H1 (cell line): ENCODE data around the gene CDH20. TPM values are rescaled to one million over a fixed set of nuclear protein-coding genes. Genes with fewer than 3 reads are reported as not detected.

ENCODE experiments used
- CTCF ChIA-PET: fragments of 300-600 bp; sonication (Branson Sonifier 250); formaldehyde crosslinking; loops from one replicate; lab custom pipeline; 2021; ENCODE audit not compliant: partially characterized antibody; lab: Charles Lee
- POLR2A ChIA-PET: fragments of 300-600 bp; sonication (Branson Sonifier 250); formaldehyde crosslinking; loops from one replicate; lab custom pipeline; 2021; ENCODE audit warnings: inconsistent platforms; ENCODE audit not compliant: partially characterized antibody; lab: Charles Lee
- DNase-seq, 2 experiments: peaks; one replicate each; pipeline versions ENCODE4 v3.0.0 to v3.0.0-alpha.2; 2010 to 2022; ENCODE audit warnings: low spot score in 2 of 2, low read depth in 1 of 2, mixed read lengths in 1 of 2
- FAIRE-seq: peaks from 2 replicates; lab custom pipeline; 2011; peaks lifted over from hg19 to GRCh38; lab: Jason Lieb, UNC
- H2AFZ ChIP-seq: 2 replicates; pipeline ENCODE4 v1.8.1; 2012; ENCODE audit warnings: low read length, inconsistent platforms
- H2AK5ac ChIP-seq: 2 replicates; pipeline ENCODE4 v1.6.1; 2013; ENCODE audit warnings: low read depth, low read length
- H2BK120ac ChIP-seq: replicated peaks from 2 replicates; pipeline ENCODE3; 2013; ENCODE audit warnings: low read depth, low read length, inconsistent platforms
- H2BK12ac ChIP-seq: 2 replicates; pipeline ENCODE4 v1.6.1; 2013; ENCODE audit warnings: low read depth, low read length
- H2BK15ac ChIP-seq: 2 replicates; pipeline ENCODE4 v1.6.1; 2013; ENCODE audit warnings: low read length
- H2BK20ac ChIP-seq: 2 replicates; pipeline ENCODE4 v1.6.1; 2013; ENCODE audit warnings: low read length
- H2BK5ac ChIP-seq: 2 replicates; pipeline ENCODE4 v1.6.1; 2013; ENCODE audit warnings: low read depth, low read length
- H3K14ac ChIP-seq: 2 replicates; pipeline ENCODE4 v1.6.1; 2013; ENCODE audit warnings: inconsistent platforms; ENCODE audit not compliant: insufficient read length
- H3K18ac ChIP-seq: 2 replicates; pipeline ENCODE4 v1.6.1; 2013; ENCODE audit warnings: low read length; ENCODE audit errors: extremely low read depth
- H3K23ac ChIP-seq: 2 replicates; pipeline ENCODE4 v1.6.1; 2013; ENCODE audit warnings: inconsistent platforms; ENCODE audit not compliant: insufficient read length
- H3K23me2 ChIP-seq: 2 replicates; pipeline ENCODE4 v1.6.1; 2013; ENCODE audit warnings: low read depth, low read length
- H3K27ac ChIP-seq: 2 replicates; pipeline ENCODE4 v1.6.1; 2011; ENCODE audit warnings: low read depth, low read length, inconsistent platforms
- H3K27me3 ChIP-seq, 4 experiments: replicated peaks in 1 of 4; 1 replicate in 1 of 4; 2 replicates in 3 of 4; pipeline versions ENCODE4 v1.6.1 to v1.8.1; 2011 to 2013; ENCODE audit warnings: low read length in 3 of 4, mild to moderate bottlenecking in 3 of 4, inconsistent platforms in 2 of 4, mixed read lengths in 2 of 4, moderate library complexity in 1 of 4; ENCODE audit not compliant: control insufficient read depth in 3 of 4, insufficient read depth in 3 of 4; ENCODE audit errors: extremely low read depth in 1 of 4
- H3K36me3 ChIP-seq, 4 experiments: 2 replicates each; pipeline versions ENCODE4 v1.6.1 to v1.8.1; 2011 to 2013; ENCODE audit warnings: mild to moderate bottlenecking in 4 of 4, low read length in 3 of 4, moderate library complexity in 2 of 4, control low read depth in 1 of 4, inconsistent platforms in 1 of 4; ENCODE audit not compliant: insufficient read depth in 4 of 4, control insufficient read depth in 2 of 4
- H3K4ac ChIP-seq: replicated peaks from 2 replicates; pipeline ENCODE3; 2013; ENCODE audit warnings: low read length, low read depth, mixed read lengths, inconsistent platforms; ENCODE audit not compliant: insufficient read length
- H3K4me1 ChIP-seq, 4 experiments: replicated peaks in 1 of 4; 1 replicate in 1 of 4; 2 replicates in 3 of 4; pipeline versions ENCODE4 v1.6.1 to v1.8.1; 2011 to 2013; ENCODE audit warnings: low read length in 3 of 4, inconsistent platforms in 2 of 4, mixed read lengths in 1 of 4; ENCODE audit not compliant: insufficient read depth in 4 of 4, control insufficient read depth in 3 of 4
- H3K4me2 ChIP-seq, 2 experiments: 2 replicates each; pipeline versions ENCODE4 v1.6.1 to v1.8.1; 2011 to 2013; ENCODE audit warnings: low read depth in 2 of 2, low read length in 2 of 2, control low read depth in 1 of 2, inconsistent platforms in 1 of 2, mild to moderate bottlenecking in 1 of 2; ENCODE audit not compliant: insufficient read depth in 1 of 2
- H3K4me3 ChIP-seq, 4 experiments: fragments of 200-600, 300-600 bp in 1 of 4; sonication (generic), shearing (Covaris generic), sonication (Bioruptor Twin) in 1 of 4; 2 replicates each; pipeline versions ENCODE4 v1.5.1 to v1.8.1; 2011 to 2016; ENCODE audit warnings: low read length in 4 of 4, low read depth in 3 of 4, control low read depth in 2 of 4, inconsistent platforms in 2 of 4, mild to moderate bottlenecking in 2 of 4, mixed read lengths in 1 of 4, moderate library complexity in 1 of 4; ENCODE audit not compliant: insufficient read depth in 2 of 4; ENCODE audit errors: extremely low read depth in 1 of 4
- H3K56ac ChIP-seq: replicated peaks from 2 replicates; pipeline ENCODE3; 2013; ENCODE audit warnings: low read depth, mild to moderate bottlenecking, mixed read lengths, low read length, inconsistent platforms; ENCODE audit not compliant: insufficient read length
- H3K79me1 ChIP-seq: 2 replicates; pipeline ENCODE4 v1.6.1; 2013; ENCODE audit warnings: low read depth, low read length, control low read depth
- H3K79me2 ChIP-seq, 2 experiments: 2 replicates each; pipeline versions ENCODE4 v1.6.1 to v1.8.1; 2012 to 2013; ENCODE audit warnings: low read length in 2 of 2, mild to moderate bottlenecking in 2 of 2, inconsistent platforms in 1 of 2; ENCODE audit not compliant: insufficient read depth in 2 of 2, control insufficient read depth in 1 of 2
- H3K9ac ChIP-seq, 4 experiments: replicated peaks in 1 of 4; 1 replicate in 1 of 4; 2 replicates in 3 of 4; pipeline versions ENCODE4 v1.6.1 to v1.8.1; 2011 to 2013; ENCODE audit warnings: low read depth in 3 of 4, low read length in 3 of 4, control low read depth in 2 of 4, mild to moderate bottlenecking in 2 of 4, moderate library complexity in 2 of 4, inconsistent platforms in 1 of 4; ENCODE audit errors: extremely low read depth in 1 of 4
- H3K9me3 ChIP-seq, 2 experiments: 2 replicates each; pipeline versions ENCODE4 v1.6.1 to v1.8.1; 2012 to 2013; ENCODE audit warnings: mild to moderate bottlenecking in 2 of 2, moderate library complexity in 2 of 2, control low read depth in 1 of 2, inconsistent platforms in 1 of 2, low read depth in 1 of 2, low read length in 1 of 2, mixed read lengths in 1 of 2; ENCODE audit not compliant: insufficient read depth in 2 of 2
- H4K20me1 ChIP-seq, 2 experiments: replicated peaks in 1 of 2; 2 replicates each; pipeline versions ENCODE3 to v1.8.1; 2011 to 2013; ENCODE audit warnings: inconsistent platforms in 2 of 2, low read length in 2 of 2, mild to moderate bottlenecking in 1 of 2; ENCODE audit not compliant: insufficient read depth in 2 of 2, control insufficient read depth in 1 of 2
- H4K5ac ChIP-seq: 2 replicates; pipeline ENCODE4 v1.6.1; 2013; ENCODE audit warnings: low read length, low read depth, mixed read lengths, inconsistent platforms; ENCODE audit not compliant: insufficient read length
- H4K8ac ChIP-seq: 2 replicates; pipeline ENCODE4 v1.8.0; 2013; ENCODE audit warnings: mild to moderate bottlenecking, moderate library complexity, low read length, inconsistent platforms; ENCODE audit not compliant: insufficient read depth; ENCODE audit errors: extremely low read depth
- H4K91ac ChIP-seq: replicated peaks from 2 replicates; pipeline ENCODE3; 2013; ENCODE audit warnings: low read length, mixed read lengths, inconsistent platforms; ENCODE audit not compliant: insufficient read length
- ASH2L ChIP-seq: fragments of 200-600, 300-600 bp; sonication (generic); IDR thresholded peaks from one replicate; pipeline ENCODE4 v1.7.1; 2017; ENCODE audit warnings: low read length
- CHD1 ChIP-seq: IDR thresholded peaks from 2 replicates; pipeline ENCODE4 v1.6.1; 2012; ENCODE audit warnings: low read depth, low read length, improper control_type of control experiment
- E2F6 ChIP-seq: IDR thresholded peaks from 2 replicates; pipeline ENCODE4 v1.6.1; 2012; ENCODE audit warnings: inconsistent platforms
- GABPA ChIP-seq: IDR thresholded peaks from 2 replicates; pipeline ENCODE4 v1.6.1; 2011; ENCODE audit warnings: mild to moderate bottlenecking, low read length, moderate library complexity, borderline replicate concordance; ENCODE audit not compliant: insufficient read depth
- HDAC2 ChIP-seq, 2 experiments: fragments of 300-600 bp in 1 of 2; sonication (generic) in 1 of 2; IDR thresholded peaks; 2 replicates each; pipeline ENCODE4 v1.6.1; 2011 to 2012; ENCODE audit warnings: low read depth in 2 of 2, low read length in 2 of 2, mild to moderate bottlenecking in 2 of 2, moderate library complexity in 2 of 2, borderline replicate concordance in 1 of 2, inconsistent platforms in 1 of 2
- JUN ChIP-seq: IDR thresholded peaks from 2 replicates; pipeline ENCODE4 v1.6.1; 2011; ENCODE audit warnings: low read depth, mild to moderate bottlenecking, improper control_type of control experiment, low read length
- NANOG ChIP-seq: IDR thresholded peaks from 2 replicates; pipeline ENCODE4 v1.6.1; 2011; ENCODE audit warnings: low read length, low read depth, mild to moderate bottlenecking, inconsistent platforms; ENCODE audit not compliant: insufficient read depth, poor library complexity, severe bottlenecking
- PHF8 ChIP-seq: fragments of 200-600 bp; sonication (generic); conservative IDR thresholded peaks from 2 replicates; pipeline ENCODE4 v1.7.1; 2012; ENCODE audit warnings: low read depth, mild to moderate bottlenecking, inconsistent platforms, low read length, moderate library complexity
- RXRA ChIP-seq: IDR thresholded peaks from 2 replicates; pipeline ENCODE4 v1.6.1; 2011; ENCODE audit warnings: low read depth, mild to moderate bottlenecking, low read length, moderate library complexity; ENCODE audit not compliant: insufficient read depth
- SIN3A ChIP-seq, 2 experiments: IDR thresholded peaks in 1 of 2; conservative IDR thresholded peaks in 1 of 2; 2 replicates each; pipeline ENCODE4 v1.6.1; 2011 to 2012; ENCODE audit warnings: low read length in 2 of 2, improper control_type of control experiment in 1 of 2, low read depth in 1 of 2, mild to moderate bottlenecking in 1 of 2
- TAF1 ChIP-seq: IDR thresholded peaks from 2 replicates; pipeline ENCODE4 v1.6.1; 2011; ENCODE audit warnings: mild to moderate bottlenecking, low read depth, low read length
- ZNF274 ChIP-seq: IDR thresholded peaks from 2 replicates; pipeline ENCODE4 v1.7.0; 2012; ENCODE audit warnings: low read length, borderline replicate concordance; ENCODE audit errors: extremely low read depth
- WGBS, 2 experiments: shearing (Covaris generic) in 1 of 2; methylation state at CpG; one replicate each; pipeline versions ENCODE4 v1.1.6 to v1.1.7; 2013 to 2015; ENCODE audit warnings: low lambda C conversion rate in 2 of 2, mixed read lengths in 2 of 2, inconsistent platforms in 1 of 2, low coverage in 1 of 2, missing lambda C conversion rate in 1 of 2; ENCODE audit not compliant: insufficient replicate concordance in 2 of 2, insufficient coverage in 1 of 2, insufficient read length in 1 of 2; ENCODE audit errors: extremely low coverage in 1 of 2, missing lambda C conversion rate in 1 of 2; 5-methylcytosine and 5-hydroxymethylcytosine counted together
- polyA plus RNA-seq, 7 experiments: library from polyadenylated mRNA; depleted of rRNA in 3 of 7; stranded (reverse) in 5 of 7; unstranded in 2 of 7; fragments of >200 nt in 5 of 7; fragments of 200-250 nt in 2 of 7; gene quantifications; 1 replicate in 5 of 7; 2 replicates in 1 of 7; 4 replicates in 1 of 7; pipeline versions ENCODE4 v1.2.1 to v1.2.3, GENCODE V29; 2011 to 2013; ENCODE audit warnings: missing spikeins in 2 of 7, mixed read lengths in 2 of 7
- total RNA-seq: library from RNA; stranded (reverse); fragmentation: NEBNext Ultra II Directional; extraction: Animal tissue kit (Norgen Biotek cat#: 25700); gene quantifications from 2 replicates; pipeline ENCODE4 v1.2.1, GENCODE V29; 2021

CDH20 gene
- total and polyA plus RNA-seq, 2 of the 8 experiments (the other 6 are each of a cell fraction or from before 2014, with no cell fraction given) = 0.07 to 0.12 TPM

GRCh38 chr18:61556862-61557261 lies 223.6 kb downstream of the CDH20 start:
- CTCF ChIA-PET = interaction anchor here (1.5 kb wide), 1 partner anchor 575 kb away, joined by 4 read pairs; no protein-coding TSS in a partner anchor
- TF ChIP-seq PHF8 = no peak
- TF ChIP-seq NANOG = no peak
- TF ChIP-seq E2F6 = no peak
- no peak for TF ChIP-seq ASH2L
- no peak for TF ChIP-seq HDAC2 (IDR thresholded peaks at IDR 0.05; ENCODE audit: borderline replicate concordance in 1 of 2, low read depth in 2 of 2, low read length in 2 of 2)
- no peak for TF ChIP-seq GABPA
- no peak for TF ChIP-seq SIN3A (conservative IDR thresholded peaks at IDR 0.05 in 1 of 2, IDR thresholded peaks at IDR 0.05 in 1 of 2; ENCODE audit: low read depth in 1 of 2, low read length in 2 of 2)
- TF ChIP-seq RXRA = no peak
- TF ChIP-seq CHD1 = no peak
- no peak for TF ChIP-seq JUN
- no peak for TF ChIP-seq TAF1
- no peak for TF ChIP-seq ZNF274

More at GRCh38 chr18:61556862-61557261, 223.6 kb downstream of the CDH20 start:
- no peak overlapping the region for H3K18ac ChIP-seq
- H3K14ac ChIP-seq = no peak overlapping the region
- no peak overlapping the region for H3K9ac ChIP-seq
- H2BK120ac ChIP-seq = no peak overlapping the region
- no peak overlapping the region for H3K4me2 ChIP-seq
- no peaks in the 10 kb centered on the region for H3K79me1 ChIP-seq
- no peak for DNase-seq
- no peaks in the 10 kb centered on the region for H3K23me2 ChIP-seq
- POLR2A ChIA-PET = no interaction called here
- no peak overlapping the region for H4K8ac ChIP-seq
- no peak for FAIRE-seq
- H2BK20ac ChIP-seq = no peak overlapping the region
- no peak overlapping the region for H3K56ac ChIP-seq
- no peaks in the 10 kb centered on the region for H3K36me3 ChIP-seq
- no peak overlapping the region for H3K23ac ChIP-seq
- H2BK15ac ChIP-seq = no peak overlapping the region
- H3K27me3 ChIP-seq = no peaks in the 10 kb centered on the region
- no peak overlapping the region for H2AFZ ChIP-seq
- no peak overlapping the region for H3K27ac ChIP-seq
- no peaks in the 10 kb centered on the region for H4K20me1 ChIP-seq
- H2BK12ac ChIP-seq = no peak overlapping the region
- H3K4me3 ChIP-seq = no peak overlapping the region
- H3K4ac ChIP-seq = no peak overlapping the region
- H3K4me1 ChIP-seq = no peaks in the 10 kb centered on the region
- H2BK5ac ChIP-seq = no peak overlapping the region
- no peak overlapping the region for H2AK5ac ChIP-seq
- H3K79me2 ChIP-seq = no peaks in the 10 kb centered on the region
- H3K9me3 ChIP-seq = no peaks in the 10 kb centered on the region
- WGBS, 2 experiments = 77% methylated on average over 2 of the region's 2 CpGs; no CpG with 5 or more reads in 1 of the 2 experiments
- H4K5ac ChIP-seq = no peak overlapping the region
- no peak overlapping the region for H4K91ac ChIP-seq
